ENCODE results near the gene NT5C3B.

Gene NT5C3B

DNA sequence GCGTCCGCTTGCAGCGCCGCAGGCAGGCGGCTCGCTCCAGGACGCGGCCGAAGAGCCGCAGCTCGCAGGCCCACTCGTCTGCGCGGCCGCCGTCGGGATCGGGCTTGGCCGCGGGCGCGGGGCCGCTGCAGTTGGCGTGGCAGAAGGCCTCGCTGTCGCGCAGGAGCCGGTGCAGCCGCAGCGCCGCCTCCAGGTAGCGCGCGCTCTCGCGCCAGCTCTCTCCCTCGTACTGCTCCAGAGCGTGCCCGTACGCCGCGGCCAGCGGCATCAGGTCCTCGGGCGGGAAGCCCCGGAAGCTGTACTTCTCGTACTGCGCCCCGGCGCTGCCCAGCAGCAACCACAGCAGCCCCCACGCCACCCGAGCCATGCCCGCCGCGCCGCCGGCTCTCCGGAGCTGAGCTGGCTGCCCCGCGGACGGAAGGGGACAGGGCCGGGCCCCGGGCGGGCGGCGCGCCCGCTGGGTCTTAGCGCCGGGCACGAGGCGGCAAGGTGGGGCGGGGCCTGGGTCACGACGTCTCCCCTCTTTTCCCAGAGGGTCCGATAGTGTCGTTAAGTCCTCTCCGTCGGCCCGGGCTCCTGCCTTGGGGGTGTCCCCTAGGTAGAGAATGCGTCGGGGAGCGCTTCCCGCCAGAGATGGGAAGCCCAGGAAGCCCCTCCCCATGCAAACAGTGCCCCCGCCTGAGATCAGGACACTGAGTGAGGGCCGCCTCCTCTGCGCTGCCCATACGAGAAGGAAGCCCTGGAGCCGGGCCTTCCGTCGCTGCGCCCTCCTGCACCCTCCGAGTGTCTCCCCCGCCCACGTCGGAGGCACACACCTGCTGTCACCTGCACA is 24.3 kb downstream of the NT5C3B start, which contains the start of gene P3H4:
P3H4 (minus strand) TSS at position 401 of the 832 bp plus-strand sequence; CDS start at position 367, 34 bp downstream.
- Histone ChIP-seq H3K9ac (ENCODE audit: low read length) (peak within 1 kb of the TSS; percentile 74), H3K27me3 (ENCODE audit: low read depth, low read length) (peaks cover 12% of the 10 kb centered on the region), H3K79me2 (ENCODE audit: low read length) (no peaks in the 10 kb centered on the region), H3K27ac (ENCODE audit: low read length) (no peak within 1 kb of the TSS), H2AFZ (ENCODE audit: low read depth, low read length) (peak within 1 kb of the TSS; percentile 96), H3K9me3 (ENCODE audit: insufficient read depth, low read length) (no peaks in the 10 kb centered on the region), H4K20me1 (ENCODE audit: insufficient read depth, low read length) (no peaks in the 10 kb centered on the region), H3K36me3 (replicated peaks; ENCODE audit: low read depth, low read length) (no peaks in the 10 kb centered on the region), H3K4me2 (ENCODE audit: low read length) (peak within 1 kb of the TSS; percentile 89), H3K4me3 (ENCODE audit: low read length) (peak within 1 kb of the TSS; percentile 94), H3K4me1 (ENCODE audit: low read length) (peaks cover 12% of the 10 kb centered on the region)
- TF ChIP-seq EZH2phosphoT487 (IDR thresholded peaks at IDR 0.05; ENCODE audit: low read depth) = no peak
- TF ChIP-seq, protein P1, sequence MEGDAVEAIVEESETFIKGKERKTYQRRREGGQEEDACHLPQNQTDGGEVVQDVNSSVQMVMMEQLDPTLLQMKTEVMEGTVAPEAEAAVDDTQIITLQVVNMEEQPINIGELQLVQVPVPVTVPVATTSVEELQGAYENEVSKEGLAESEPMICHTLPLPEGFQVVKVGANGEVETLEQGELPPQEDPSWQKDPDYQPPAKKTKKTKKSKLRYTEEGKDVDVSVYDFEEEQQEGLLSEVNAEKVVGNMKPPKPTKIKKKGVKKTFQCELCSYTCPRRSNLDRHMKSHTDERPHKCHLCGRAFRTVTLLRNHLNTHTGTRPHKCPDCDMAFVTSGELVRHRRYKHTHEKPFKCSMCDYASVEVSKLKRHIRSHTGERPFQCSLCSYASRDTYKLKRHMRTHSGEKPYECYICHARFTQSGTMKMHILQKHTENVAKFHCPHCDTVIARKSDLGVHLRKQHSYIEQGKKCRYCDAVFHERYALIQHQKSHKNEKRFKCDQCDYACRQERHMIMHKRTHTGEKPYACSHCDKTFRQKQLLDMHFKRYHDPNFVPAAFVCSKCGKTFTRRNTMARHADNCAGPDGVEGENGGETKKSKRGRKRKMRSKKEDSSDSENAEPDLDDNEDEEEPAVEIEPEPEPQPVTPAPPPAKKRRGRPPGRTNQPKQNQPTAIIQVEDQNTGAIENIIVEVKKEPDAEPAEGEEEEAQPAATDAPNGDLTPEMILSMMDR (IDR thresholded peaks at IDR 0.05; ENCODE audit: low read depth, low read length) = peak; percentile 40

DNA sequence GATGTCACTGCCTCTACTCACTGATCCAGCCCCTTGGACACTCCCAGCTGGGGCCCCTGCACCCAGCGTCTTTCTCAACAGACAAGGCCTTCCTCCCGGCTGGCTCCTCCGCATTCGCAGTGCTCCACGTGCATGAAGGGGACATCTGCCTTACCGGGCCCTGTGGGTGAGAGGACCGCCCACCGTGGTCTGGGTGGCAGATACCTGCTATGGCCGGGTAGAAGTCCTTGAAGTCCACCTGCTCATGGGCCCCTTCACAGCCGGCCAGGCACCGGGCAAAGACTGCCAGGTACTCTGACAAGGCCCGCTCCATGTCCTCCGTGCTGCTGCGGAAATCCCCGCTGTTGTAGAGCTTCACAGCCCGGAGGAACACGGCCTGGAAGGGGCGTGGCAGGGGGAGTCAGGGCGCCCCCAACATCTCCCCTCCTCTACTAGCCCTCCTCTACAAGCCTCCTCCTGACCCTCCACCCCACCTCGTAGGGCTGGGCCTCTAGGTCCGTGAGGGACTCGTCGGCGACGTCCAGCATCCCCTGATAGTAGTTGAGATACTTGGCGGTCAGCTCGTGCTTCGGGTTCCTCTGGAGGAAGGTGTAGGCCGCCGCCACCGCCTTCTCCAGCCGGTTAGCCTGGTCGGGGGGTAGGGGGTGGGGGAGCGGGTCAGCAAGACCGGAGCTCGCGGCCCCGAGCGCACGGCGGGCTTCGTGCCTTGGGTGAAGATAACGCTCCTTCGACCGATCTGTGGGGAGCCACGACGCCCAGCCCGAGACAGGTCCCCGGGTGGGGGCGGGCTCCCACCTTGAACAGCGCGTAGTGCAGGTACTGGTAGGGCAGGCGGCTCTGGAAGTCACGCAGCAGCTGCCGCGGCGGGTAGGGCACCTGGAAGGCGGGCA is 25.1 kb downstream of the NT5C3B start:
- TF ChIP-seq, protein P1 (IDR thresholded peaks at IDR 0.05; ENCODE audit: low read depth, low read length) = no peak
- peak overlapping the region; percentile 94 for H3K4me3 ChIP-seq (ENCODE audit: low read length)
- H3K27ac ChIP-seq (ENCODE audit: low read length) = no peak overlapping the region
- H4K20me1 ChIP-seq (ENCODE audit: insufficient read depth, low read length) = no peaks in the 10 kb centered on the region
- H3K79me2 ChIP-seq (ENCODE audit: low read length) = no peaks in the 10 kb centered on the region
- H3K9me3 ChIP-seq (ENCODE audit: insufficient read depth, low read length) = no peaks in the 10 kb centered on the region
- peaks cover 12% of the 10 kb centered on the region for H3K27me3 ChIP-seq (ENCODE audit: low read depth, low read length)
- H3K36me3 ChIP-seq (replicated peaks; ENCODE audit: low read depth, low read length) = no peaks in the 10 kb centered on the region
- H3K9ac ChIP-seq (ENCODE audit: low read length) = peak overlapping the region; percentile 74; the same call in 1 of the 2 replicates
- H3K4me1 ChIP-seq (ENCODE audit: low read length) = peaks cover 12% of the 10 kb centered on the region
- H3K4me2 ChIP-seq (ENCODE audit: low read length) = peak overlapping the region; percentile 89
- H2AFZ ChIP-seq (ENCODE audit: low read depth, low read length) = no peak overlapping the region

DNA sequence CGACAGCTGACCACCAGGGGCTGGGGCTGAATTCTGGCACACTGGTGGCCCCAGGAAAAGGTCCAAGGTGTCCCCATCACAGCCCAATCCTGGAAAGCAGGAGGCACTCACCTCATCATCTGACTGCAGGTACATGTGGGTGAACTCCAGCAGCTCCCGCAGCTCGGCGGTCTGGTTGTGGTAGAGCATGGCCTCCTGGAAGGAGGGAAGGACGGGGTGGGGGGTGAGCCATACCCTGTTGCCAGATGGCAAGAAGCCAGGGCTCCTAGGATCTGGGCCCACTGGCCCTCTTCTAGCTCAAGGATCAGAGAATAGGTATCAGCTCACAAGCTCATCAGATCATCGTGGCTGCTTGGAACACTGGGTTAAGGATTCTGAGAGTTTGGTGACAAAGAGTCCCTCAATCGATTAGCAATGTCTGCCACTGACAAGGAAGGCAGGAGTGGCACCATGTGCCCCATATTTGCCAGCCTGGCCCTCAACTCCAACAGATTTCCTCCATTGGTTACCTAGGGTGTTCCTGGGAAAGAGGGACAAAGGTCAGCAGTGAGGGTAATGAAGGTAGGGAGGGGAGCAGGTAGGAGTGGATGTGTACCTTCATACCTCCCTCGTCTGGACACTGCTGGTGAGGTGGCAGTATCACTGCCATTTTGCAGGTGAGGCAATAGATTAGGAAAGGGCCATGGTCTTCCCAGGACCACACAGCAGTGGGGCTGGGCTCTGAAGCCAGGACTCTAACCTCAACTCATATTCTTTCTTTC is 29.2 kb downstream of the NT5C3B start:
- Histone ChIP-seq H2AFZ (ENCODE audit: low read depth, low read length) (no peak overlapping the region), H3K36me3 (replicated peaks; ENCODE audit: low read depth, low read length) (no peaks in the 10 kb centered on the region), H3K4me3 (ENCODE audit: low read length) (no peak overlapping the region), H3K79me2 (ENCODE audit: low read length) (no peaks in the 10 kb centered on the region), H3K27ac (ENCODE audit: low read length) (no peak overlapping the region), H3K9ac (ENCODE audit: low read length) (no peak overlapping the region), H3K4me1 (ENCODE audit: low read length) (peaks cover 18% of the 10 kb centered on the region), H3K27me3 (ENCODE audit: low read depth, low read length) (no peaks in the 10 kb centered on the region), H3K9me3 (ENCODE audit: insufficient read depth, low read length) (no peaks in the 10 kb centered on the region), H4K20me1 (ENCODE audit: insufficient read depth, low read length) (no peaks in the 10 kb centered on the region), H3K4me2 (ENCODE audit: low read length) (no peak overlapping the region)
- no peak for TF ChIP-seq EZH2phosphoT487 (IDR thresholded peaks at IDR 0.05; ENCODE audit: low read depth)
- TF ChIP-seq, protein P1 (IDR thresholded peaks at IDR 0.05; ENCODE audit: low read depth, low read length) = no peak
